ENCODE measurements around the gene COL4A3. TPM values are rescaled to one million over a fixed set of nuclear protein-coding genes. Genes with fewer than 3 reads are reported as not detected.

COL4A3 gene
- total RNA-seq, 1 experiment from 2014 or later: 17.6 TPM

- no peak overlapping the region for H3K4me3 Mint-ChIP-seq (ENCODE audit: low read depth, unreplicated experiment)
These were observed 37.2 kb upstream of the COL4A3 start for GRCh38 chr2:227127201-227127600.

GRCh38 chr2:227130636-227131035 lies 33.8 kb upstream of the COL4A3 start:
- intact Hi-C loops (cut with micrococcal nuclease; ENCODE audit: unreplicated experiment): loop anchor here (1.0 kb wide), 1 partner anchor 108 kb away; no protein-coding TSS in a partner anchor
- H3K9me3 Mint-ChIP-seq (ENCODE audit: low read depth, unreplicated experiment): no peaks in the 10 kb centered on the region
- TF ChIP-seq CTCF (IDR thresholded peaks at IDR 0.05; ENCODE audit: unreplicated experiment): no peak
- no peaks in the 10 kb centered on the region for H3K27me3 Mint-ChIP-seq (ENCODE audit: unreplicated experiment)
- no peaks in the 10 kb centered on the region for H3K4me1 Mint-ChIP-seq (ENCODE audit: low read depth, unreplicated experiment)
- no peak overlapping the region for H3K4me3 Mint-ChIP-seq (ENCODE audit: low read depth, unreplicated experiment)
- no peak for DNase-seq
- CTCF ChIA-PET: interaction anchor here (0.6 to 2.2 kb wide), 4 partner anchors 108 to 1697 kb away, joined by 3 to 26 read pairs (median 4); no protein-coding TSS in a partner anchor
- no peak overlapping the region for H3K27ac Mint-ChIP-seq (ENCODE audit: unreplicated experiment)
- no TSS peak for BruUV-seq (replicated peaks)
- H3K36me3 Mint-ChIP-seq (ENCODE audit: insufficient read depth, unreplicated experiment): no peaks in the 10 kb centered on the region

More at GRCh38 chr2:227127201-227127600, 37.2 kb upstream of the COL4A3 start:
- H3K27ac Mint-ChIP-seq (ENCODE audit: unreplicated experiment): no peak overlapping the region
- H3K9me3 Mint-ChIP-seq (ENCODE audit: low read depth, unreplicated experiment): no peaks in the 10 kb centered on the region
- no peak for DNase-seq
- TF ChIP-seq CTCF (IDR thresholded peaks at IDR 0.05; ENCODE audit: unreplicated experiment): no peak
- no peaks in the 10 kb centered on the region for H3K4me1 Mint-ChIP-seq (ENCODE audit: low read depth, unreplicated experiment)
- no peaks in the 10 kb centered on the region for H3K27me3 Mint-ChIP-seq (ENCODE audit: unreplicated experiment)
- intact Hi-C loops (cut with micrococcal nuclease; ENCODE audit: unreplicated experiment): no loop called here
- H3K36me3 Mint-ChIP-seq (ENCODE audit: insufficient read depth, unreplicated experiment): no peaks in the 10 kb centered on the region
- BruUV-seq (replicated peaks): no TSS peak
- CTCF ChIA-PET: interaction anchor here (1.1 kb wide), 1 partner anchor 111 kb away, joined by 3 read pairs; no protein-coding TSS in a partner anchor

- CTCF ChIA-PET: interaction anchor here (2.5 kb wide), 1 partner anchor 105 kb away, joined by 11 read pairs; no protein-coding TSS in a partner anchor
- no peaks in the 10 kb centered on the region for H3K9me3 Mint-ChIP-seq (ENCODE audit: low read depth, unreplicated experiment)
- no peak for TF ChIP-seq CTCF (IDR thresholded peaks at IDR 0.05; ENCODE audit: unreplicated experiment)
- H3K27me3 Mint-ChIP-seq (ENCODE audit: unreplicated experiment): no peaks in the 10 kb centered on the region
- H3K36me3 Mint-ChIP-seq (ENCODE audit: insufficient read depth, unreplicated experiment): no peaks in the 10 kb centered on the region
- no peak overlapping the region for H3K27ac Mint-ChIP-seq (ENCODE audit: unreplicated experiment)
- H3K4me3 Mint-ChIP-seq (ENCODE audit: low read depth, unreplicated experiment): no peak overlapping the region
- no TSS peak for BruUV-seq (replicated peaks)
- H3K4me1 Mint-ChIP-seq (ENCODE audit: low read depth, unreplicated experiment): no peaks in the 10 kb centered on the region
- intact Hi-C loops (cut with micrococcal nuclease; ENCODE audit: unreplicated experiment): no loop called here
- DNase-seq: no peak
These were observed 31.4 kb upstream of the COL4A3 start for GRCh38 chr2:227132986-227133385.

- BruUV-seq (replicated peaks): no TSS peak
- intact Hi-C loops (cut with micrococcal nuclease; ENCODE audit: unreplicated experiment): no loop called here
- no peaks in the 10 kb centered on the region for H3K27me3 Mint-ChIP-seq (ENCODE audit: unreplicated experiment)
- no peaks in the 10 kb centered on the region for H3K4me1 Mint-ChIP-seq (ENCODE audit: low read depth, unreplicated experiment)
- H3K4me3 Mint-ChIP-seq (ENCODE audit: low read depth, unreplicated experiment): no peak overlapping the region
- no peaks in the 10 kb centered on the region for H3K36me3 Mint-ChIP-seq (ENCODE audit: insufficient read depth, unreplicated experiment)
- DNase-seq: no peak
- TF ChIP-seq CTCF (IDR thresholded peaks at IDR 0.05; ENCODE audit: unreplicated experiment): no peak
- no peak overlapping the region for H3K27ac Mint-ChIP-seq (ENCODE audit: unreplicated experiment)
- CTCF ChIA-PET: interaction anchor here (2.5 kb wide), 1 partner anchor 104 kb away, joined by 11 read pairs; no protein-coding TSS in a partner anchor
- H3K9me3 Mint-ChIP-seq (ENCODE audit: low read depth, unreplicated experiment): no peaks in the 10 kb centered on the region
These were observed 29.8 kb upstream of the COL4A3 start for GRCh38 chr2:227134591-227134990.
